ENCODE measurements around the gene AP5S1.

DNA sequence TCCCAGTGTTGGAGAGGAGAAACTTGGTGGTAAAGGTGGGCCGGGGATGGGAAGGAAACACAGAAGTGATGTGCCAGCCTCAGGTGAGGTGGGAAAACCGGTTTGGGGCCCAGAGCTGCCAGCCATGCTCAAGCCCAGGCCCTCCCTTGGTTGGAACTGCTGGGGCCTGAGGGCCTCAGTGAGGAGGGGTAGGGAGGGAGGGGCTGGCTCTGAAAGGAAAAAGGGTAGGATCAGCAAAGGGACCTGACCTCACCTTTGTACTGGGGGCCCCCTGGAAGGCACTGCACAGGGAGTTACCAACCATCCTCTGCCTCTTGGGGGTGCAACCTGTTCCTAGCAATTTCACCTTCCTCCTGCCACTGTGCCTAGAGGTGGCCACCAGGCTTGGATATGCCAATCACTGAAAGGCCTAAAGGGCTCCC, 37.3 kb upstream of the AP5S1 start:
- TF ChIP-seq, protein P1, sequence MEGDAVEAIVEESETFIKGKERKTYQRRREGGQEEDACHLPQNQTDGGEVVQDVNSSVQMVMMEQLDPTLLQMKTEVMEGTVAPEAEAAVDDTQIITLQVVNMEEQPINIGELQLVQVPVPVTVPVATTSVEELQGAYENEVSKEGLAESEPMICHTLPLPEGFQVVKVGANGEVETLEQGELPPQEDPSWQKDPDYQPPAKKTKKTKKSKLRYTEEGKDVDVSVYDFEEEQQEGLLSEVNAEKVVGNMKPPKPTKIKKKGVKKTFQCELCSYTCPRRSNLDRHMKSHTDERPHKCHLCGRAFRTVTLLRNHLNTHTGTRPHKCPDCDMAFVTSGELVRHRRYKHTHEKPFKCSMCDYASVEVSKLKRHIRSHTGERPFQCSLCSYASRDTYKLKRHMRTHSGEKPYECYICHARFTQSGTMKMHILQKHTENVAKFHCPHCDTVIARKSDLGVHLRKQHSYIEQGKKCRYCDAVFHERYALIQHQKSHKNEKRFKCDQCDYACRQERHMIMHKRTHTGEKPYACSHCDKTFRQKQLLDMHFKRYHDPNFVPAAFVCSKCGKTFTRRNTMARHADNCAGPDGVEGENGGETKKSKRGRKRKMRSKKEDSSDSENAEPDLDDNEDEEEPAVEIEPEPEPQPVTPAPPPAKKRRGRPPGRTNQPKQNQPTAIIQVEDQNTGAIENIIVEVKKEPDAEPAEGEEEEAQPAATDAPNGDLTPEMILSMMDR (IDR thresholded peaks at IDR 0.05), result no peak
- TF ChIP-seq POLR2A (IDR thresholded peaks at IDR 0.05), result no peak

Data from vagina (tissue), 2 donors.